K562 (cell line): ENCODE results near the gene MADD. TPM values are rescaled to one million over a fixed set of nuclear protein-coding genes. Genes with fewer than 3 reads are reported as not detected.

Source experiments
- CGGBP1 ChIP-seq: fragments of 250-450 bp; sonication (Bioruptor Pico); IDR thresholded peaks from 2 replicates; pipeline ENCODE4 v1.9.0; 2021; ENCODE audit warnings: mild to moderate bottlenecking
- CREB5 ChIP-seq: fragments of 250-450 bp; sonication (Bioruptor Pico); IDR thresholded peaks from 2 replicates; pipeline ENCODE4 v1.5.0; 2020; ENCODE audit warnings: mild to moderate bottlenecking
- CSDE1 ChIP-seq, 2 experiments: fragments of 450-650 bp; IDR thresholded peaks; 2 replicates each; pipeline ENCODE4 v1.6.1; 2016; ENCODE audit warnings: mild to moderate bottlenecking in 1 of 2
- FUS ChIP-seq: fragments of 200-400 bp; formaldehyde crosslinking; optimal IDR thresholded peaks from 2 replicates; pipeline ENCODE3; 2017; ENCODE audit warnings: low read depth, low read length
- HIVEP1 ChIP-seq: fragments of 250-450 bp; sonication (Bioruptor Pico); IDR thresholded peaks from 2 replicates; pipeline ENCODE4 v1.4.0; 2020; ENCODE audit warnings: mild to moderate bottlenecking
- RREB1 ChIP-seq: fragments of 250-450 bp; sonication (Bioruptor Pico); IDR thresholded peaks from 2 replicates; pipeline ENCODE4 v1.4.0; 2020
- UBTF ChIP-seq, 2 experiments: IDR thresholded peaks; 2 replicates each; pipeline ENCODE4 v1.6.1; 2012; ENCODE audit warnings: improper control_type of control experiment in 2 of 2, low read depth in 2 of 2, low read length in 2 of 2, borderline replicate concordance in 1 of 2
- ZHX1 ChIP-seq: fragments of 150-350 bp; conservative IDR thresholded peaks from 2 replicates; pipeline ENCODE4 v1.6.1; 2014; ENCODE audit warnings: low read length
- polyA plus RNA-seq, 8 experiments: library from polyadenylated mRNA; depleted of rRNA in 4 of 8; stranded (reverse) in 5 of 8; unstranded in 3 of 8; fragments of >200 nt; fragmentation: Nextera tagmentation in 2 of 8; fragmentation: Illumina TruSeq in 1 of 8; extraction: Ambion mirVana in 2 of 8; extraction: Trizol in 1 of 8; gene quantifications; 2 replicates each; pipeline versions ENCODE4 v1.2.1 to v1.2.3, GENCODE V29; 2011 to 2014; ENCODE audit warnings: inconsistent platforms in 1 of 8, missing spikeins in 1 of 8
- total RNA-seq, 7 experiments: library from RNA; depleted of rRNA in 6 of 7; stranded (reverse); fragments of >200 nt in 6 of 7; fragmentation: Illumina TruSeq in 2 of 7; extraction: Trizol in 2 of 7; gene quantifications; 2 replicates each; pipeline versions ENCODE4 v1.2.1 to v1.2.3, GENCODE V29; 2011 to 2021; ENCODE audit warnings: low replicate concordance in 1 of 7

MADD gene
- total and polyA plus RNA-seq, 9 of the 15 experiments (the other 6 are each of a cell fraction or from before 2014, with no cell fraction given) = 0.68 to 57.6 (median 33.6) TPM

GRCh38 chr11:47376525-47377371 is 106.8 kb downstream of the MADD start (continued):
- TF ChIP-seq CREB5 (CRISPR knock-in tag) = no peak
- 0 out of 4 replicates have a peak, but pooled peaks of 1 of the 2 experiments have one; percentile 34 for TF ChIP-seq UBTF (IDR thresholded peaks at IDR 0.05; ENCODE audit: borderline replicate concordance in 1 of 2, low read depth in 2 of 2, low read length in 2 of 2)
- TF ChIP-seq HIVEP1 (CRISPR knock-in tag) = no peak
- no peak for TF ChIP-seq CSDE1 (IDR thresholded peaks at IDR 0.05)
- TF ChIP-seq ZHX1 = no peak
- TF ChIP-seq CGGBP1 (CRISPR knock-in tag) = no peak
- no peak for TF ChIP-seq FUS
- TF ChIP-seq RREB1 (CRISPR knock-in tag) = no peak
